HG03095 (cell line): ENCODE measurements around the gene SLC26A1.

Source experiments
- ATAC-seq: cut with Tn5 transposase; IDR thresholded peaks from one replicate; pipeline ENCODE4 v1.9.1; 2021; ENCODE audit warnings: moderate library complexity; ENCODE audit not compliant: unreplicated experiment

SLC26A1 gene

GRCh38 chr4:993111-994029, at the start of gene SLC26A1:
SLC26A1 (minus strand) TSS chr4:993404; CDS start chr4:991703, 1,701 bp downstream.
- ATAC-seq, result no peak

- no peak for ATAC-seq
Measured at GRCh38 chr4:1042352-1043055, 49.3 kb upstream of the SLC26A1 start.

GRCh38 chr4:1041936-1042330, 48.7 kb upstream of the SLC26A1 start:
- ATAC-seq, result no peak

- ATAC-seq, result no peak
Measured at GRCh38 chr4:1041147-1041935, 48.1 kb upstream of the SLC26A1 start.

GRCh38 chr4:1040344-1041146, 47.3 kb upstream of the SLC26A1 start:
- no peak for ATAC-seq

- ATAC-seq, result no peak
Measured at GRCh38 chr4:1039493-1040343, 46.5 kb upstream of the SLC26A1 start.

GRCh38 chr4:1038948-1039492, 45.8 kb upstream of the SLC26A1 start:
- no peak for ATAC-seq

GRCh38 chr4:1036976-1037810, 44.0 kb upstream of the SLC26A1 start:
- ATAC-seq, result no peak

- ATAC-seq, result no peak
Measured at GRCh38 chr4:1036095-1036494, 42.9 kb upstream of the SLC26A1 start.

- ATAC-seq, result no peak
Measured at GRCh38 chr4:1035510-1035909, 42.3 kb upstream of the SLC26A1 start.

GRCh38 chr4:1033840-1034551, 40.8 kb upstream of the SLC26A1 start:
- ATAC-seq, result no peak

- ATAC-seq, result no peak
Measured at GRCh38 chr4:1032861-1033260, 39.7 kb upstream of the SLC26A1 start.

GRCh38 chr4:1031956-1032795, 39.0 kb upstream of the SLC26A1 start:
- no peak for ATAC-seq

- ATAC-seq, result no peak
Measured at GRCh38 chr4:1031346-1031745, 38.1 kb upstream of the SLC26A1 start.

GRCh38 chr4:1030559-1030958, 37.4 kb upstream of the SLC26A1 start:
- no peak for ATAC-seq

- no peak for ATAC-seq
Measured at GRCh38 chr4:1030031-1030430, 36.8 kb upstream of the SLC26A1 start.

- ATAC-seq, result no peak
Measured at GRCh38 chr4:1029529-1029928, 36.3 kb upstream of the SLC26A1 start.
